Neural cell (in vitro differentiated cells): Measurements from ENCODE around the gene GRIK3. TPM values are rescaled to one million over a fixed set of nuclear protein-coding genes. Genes with fewer than 3 reads are reported as not detected.

Experiments used
- H2AFZ ChIP-seq: fragments of 200-600, 300-800 bp; sonication (generic), shearing (Covaris generic); 2 replicates; pipeline ENCODE4 v1.6.0; 2014; ENCODE audit warnings: low read depth, mild to moderate bottlenecking, antibody characterized with exemption, low read length, moderate library complexity
- H3F3A ChIP-seq: fragments of 200-600 bp; shearing (Covaris generic); 2 replicates; pipeline ENCODE4 v1.6.1; 2016; ENCODE audit warnings: mild to moderate bottlenecking, moderate library complexity, mixed read lengths, antibody characterized with exemption, low read length; ENCODE audit not compliant: insufficient read depth, poor library complexity, severe bottlenecking
- H3K27ac ChIP-seq: fragments of 200-600, 300-800 bp; sonication (generic), shearing (Covaris generic); 2 replicates; pipeline ENCODE4 v1.5.1; 2014; ENCODE audit warnings: mild to moderate bottlenecking, low read length, moderate library complexity
- H3K27me3 ChIP-seq: fragments of 300-800, 200-600 bp; sonication (generic), shearing (Covaris generic); 2 replicates; pipeline ENCODE4 v1.6.0; 2014; ENCODE audit warnings: mild to moderate bottlenecking, low read depth, low read length, moderate library complexity; ENCODE audit not compliant: insufficient read depth
- H3K36me3 ChIP-seq: fragments of 300-800, 200-600 bp; sonication (generic), shearing (Covaris generic); 2 replicates; pipeline ENCODE4 v1.5.1; 2014; ENCODE audit warnings: mild to moderate bottlenecking, antibody characterized with exemption, low read length, moderate library complexity; ENCODE audit not compliant: insufficient read depth
- H3K4me2 ChIP-seq: fragments of 300-800, 200-600 bp; sonication (generic), shearing (Covaris generic); 2 replicates; pipeline ENCODE4 v1.6.0; 2014; ENCODE audit warnings: mild to moderate bottlenecking, low read length
- H3K4me3 ChIP-seq: fragments of 300-800, 200-600 bp; sonication (generic), shearing (Covaris generic); 2 replicates; pipeline ENCODE4 v1.5.1; 2014; ENCODE audit warnings: mild to moderate bottlenecking, low read length, moderate library complexity
- H3K79me2 ChIP-seq: fragments of 200-600 bp; shearing (Covaris generic); replicated peaks from 2 replicates; pipeline ENCODE4 v1.6.0; 2014; ENCODE audit warnings: mild to moderate bottlenecking, low read length, moderate library complexity; ENCODE audit not compliant: insufficient read depth
- H3K9ac ChIP-seq: fragments of 300-800, 200-600 bp; sonication (generic), shearing (Covaris generic); 2 replicates; pipeline ENCODE4 v1.6.1; 2016; ENCODE audit warnings: mild to moderate bottlenecking, low read length, mixed read lengths
- H3K9me2 ChIP-seq: fragments of 200-600 bp; shearing (Covaris generic); 2 replicates; pipeline ENCODE4 v1.6.1; 2016; ENCODE audit warnings: mild to moderate bottlenecking, low read length, mixed read lengths; ENCODE audit not compliant: insufficient read depth
- H3K9me3 ChIP-seq: fragments of 200-600, 300-800 bp; sonication (generic), shearing (Covaris generic); 2 replicates; pipeline ENCODE4 v1.6.1; 2016; ENCODE audit warnings: mild to moderate bottlenecking, mixed run types, low read length, moderate library complexity, mixed read lengths
- H4K20me1 ChIP-seq: fragments of 200-600 bp; shearing (Covaris generic); 2 replicates; pipeline ENCODE4 v1.6.1; 2016; ENCODE audit warnings: mild to moderate bottlenecking, mixed run types; ENCODE audit not compliant: insufficient read depth
- CTCF ChIP-seq: fragments of 450-650 bp; IDR thresholded peaks from 2 replicates; pipeline ENCODE4 v1.5.1; 2014; ENCODE audit warnings: antibody characterized with exemption, mild to moderate bottlenecking, moderate library complexity; ENCODE audit not compliant: poor library complexity, severe bottlenecking
- EP300 ChIP-seq: fragments of 450-650 bp; conservative IDR thresholded peaks from 2 replicates; pipeline ENCODE4 v1.6.1; 2014; ENCODE audit warnings: antibody characterized with exemption, mild to moderate bottlenecking, moderate library complexity; ENCODE audit not compliant: poor library complexity, severe bottlenecking
- EZH2 ChIP-seq: fragments of 200-600, 300-800 bp; shearing (Covaris generic), sonication (generic); IDR thresholded peaks from 2 replicates; pipeline ENCODE4 v1.6.1; 2014; ENCODE audit warnings: antibody characterized with exemption, low read length, borderline replicate concordance, mild to moderate bottlenecking; ENCODE audit not compliant: insufficient read depth, poor library complexity, severe bottlenecking
- MXI1 ChIP-seq: fragments of 450-650 bp; conservative IDR thresholded peaks from 2 replicates; pipeline ENCODE4 v1.6.1; 2014; ENCODE audit warnings: antibody characterized with exemption, mild to moderate bottlenecking; ENCODE audit not compliant: poor library complexity, severe bottlenecking
- POLR2AphosphoS5 ChIP-seq: IDR thresholded peaks from 2 replicates; pipeline ENCODE4 v1.6.1; 2012
- RAD21 ChIP-seq: fragments of 450-650 bp; conservative IDR thresholded peaks from 2 replicates; pipeline ENCODE4 v1.6.1; 2014; ENCODE audit warnings: antibody characterized with exemption, mild to moderate bottlenecking, moderate library complexity
- REST ChIP-seq: IDR thresholded peaks from 2 replicates; pipeline ENCODE4 v1.6.1; 2012; ENCODE audit warnings: borderline replicate concordance
- SMC3 ChIP-seq: fragments of 450-650 bp; conservative IDR thresholded peaks from 2 replicates; pipeline ENCODE4 v1.6.1; 2014; ENCODE audit warnings: antibody characterized with exemption, mild to moderate bottlenecking, moderate library complexity; ENCODE audit not compliant: poor library complexity
- TAF1 ChIP-seq: IDR thresholded peaks from 2 replicates; pipeline ENCODE4 v1.6.1; 2012; ENCODE audit warnings: low read depth
- polyA plus RNA-seq: library from polyadenylated mRNA; depleted of rRNA; stranded (reverse); fragments of >200 nt; gene quantifications from 2 replicates; pipeline ENCODE4 v1.2.3, GENCODE V29; 2014

The GRIK3 gene
- polyA plus RNA-seq, 1 donor from 2014 or later = 5.0 TPM

- H3K4me3 ChIP-seq = no peak overlapping the region
- no peaks in the 10 kb centered on the region for H3K79me2 ChIP-seq
- no peaks in the 10 kb centered on the region for H3K27me3 ChIP-seq
- H3K36me3 ChIP-seq = no peaks in the 10 kb centered on the region
- no peaks in the 10 kb centered on the region for H4K20me1 ChIP-seq
- H3K27ac ChIP-seq = no peak overlapping the region
- no peak overlapping the region for H3K4me2 ChIP-seq
- no peak for TF ChIP-seq EZH2
- no peak for TF ChIP-seq RAD21
- no peak for TF ChIP-seq POLR2AphosphoS5
- no peak for TF ChIP-seq TAF1
- TF ChIP-seq REST = no peak
- no peak for TF ChIP-seq EP300
- H2AFZ ChIP-seq = no peak overlapping the region
- no peaks in the 10 kb centered on the region for H3K9me2 ChIP-seq
- H3K9me3 ChIP-seq = no peaks in the 10 kb centered on the region
- H3K9ac ChIP-seq = no peak overlapping the region
- no peaks in the 10 kb centered on the region for H3F3A ChIP-seq
These were observed 24.3 kb downstream of the GRIK3 start for GRCh38 chr1:37010011-37010410.

GRCh38 chr1:37009521-37009920 is 24.8 kb downstream of the GRIK3 start:
- Histone ChIP-seq H2AFZ (no peak overlapping the region), H3K9ac (no peak overlapping the region), H3K9me3 (no peaks in the 10 kb centered on the region), H3K4me2 (no peak overlapping the region), H4K20me1 (no peaks in the 10 kb centered on the region), H3K27ac (no peak overlapping the region), H3K4me3 (no peak overlapping the region), H3K27me3 (no peaks in the 10 kb centered on the region), H3F3A (no peaks in the 10 kb centered on the region), H3K36me3 (no peaks in the 10 kb centered on the region), H3K79me2 (no peaks in the 10 kb centered on the region), H3K9me2 (no peaks in the 10 kb centered on the region)
- TF ChIP-seq SMC3 = no peak
- no peak for TF ChIP-seq REST
- no peak for TF ChIP-seq POLR2AphosphoS5
- no peak for TF ChIP-seq TAF1
- no peak for TF ChIP-seq CTCF
- TF ChIP-seq EP300 = no peak
- TF ChIP-seq MXI1 = no peak
- no peak for TF ChIP-seq EZH2
- TF ChIP-seq RAD21 = no peak
